ENCODE results near the gene UBE2D3.

Gene UBE2D3

DNA sequence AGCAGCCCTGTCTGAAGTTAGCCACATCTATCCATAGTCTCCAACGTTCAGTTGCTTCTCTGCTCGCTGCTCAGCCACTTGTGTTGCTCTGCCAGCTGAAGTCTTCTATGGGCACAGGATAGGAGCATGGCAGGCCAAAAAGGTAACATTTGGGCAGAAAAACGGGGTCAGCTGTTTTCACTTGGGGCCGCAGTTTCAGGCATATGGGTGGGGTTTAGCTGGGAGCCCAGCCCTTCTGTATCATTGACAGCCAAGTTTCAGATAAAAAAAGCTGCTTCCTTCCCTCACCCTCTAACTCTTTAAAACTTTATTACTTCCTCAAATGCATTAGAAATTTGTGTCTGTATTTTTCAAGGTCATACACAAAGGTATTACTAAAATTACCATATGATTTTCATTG lies 48.1 kb downstream of the UBE2D3 start:
- no peak for DNase-seq (ENCODE audit: low spot score)
- in situ Hi-C loops (cut with MboI; ENCODE audit: low pct_unique_long_range_greater_than_20kb, low sequenced_read_pairs, unreplicated experiment) = no loop called here
- TF ChIP-seq, protein P1, sequence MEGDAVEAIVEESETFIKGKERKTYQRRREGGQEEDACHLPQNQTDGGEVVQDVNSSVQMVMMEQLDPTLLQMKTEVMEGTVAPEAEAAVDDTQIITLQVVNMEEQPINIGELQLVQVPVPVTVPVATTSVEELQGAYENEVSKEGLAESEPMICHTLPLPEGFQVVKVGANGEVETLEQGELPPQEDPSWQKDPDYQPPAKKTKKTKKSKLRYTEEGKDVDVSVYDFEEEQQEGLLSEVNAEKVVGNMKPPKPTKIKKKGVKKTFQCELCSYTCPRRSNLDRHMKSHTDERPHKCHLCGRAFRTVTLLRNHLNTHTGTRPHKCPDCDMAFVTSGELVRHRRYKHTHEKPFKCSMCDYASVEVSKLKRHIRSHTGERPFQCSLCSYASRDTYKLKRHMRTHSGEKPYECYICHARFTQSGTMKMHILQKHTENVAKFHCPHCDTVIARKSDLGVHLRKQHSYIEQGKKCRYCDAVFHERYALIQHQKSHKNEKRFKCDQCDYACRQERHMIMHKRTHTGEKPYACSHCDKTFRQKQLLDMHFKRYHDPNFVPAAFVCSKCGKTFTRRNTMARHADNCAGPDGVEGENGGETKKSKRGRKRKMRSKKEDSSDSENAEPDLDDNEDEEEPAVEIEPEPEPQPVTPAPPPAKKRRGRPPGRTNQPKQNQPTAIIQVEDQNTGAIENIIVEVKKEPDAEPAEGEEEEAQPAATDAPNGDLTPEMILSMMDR (IDR thresholded peaks at IDR 0.05; ENCODE audit: extremely low read depth, insufficient read depth, missing control alignments) = no peak

DNA sequence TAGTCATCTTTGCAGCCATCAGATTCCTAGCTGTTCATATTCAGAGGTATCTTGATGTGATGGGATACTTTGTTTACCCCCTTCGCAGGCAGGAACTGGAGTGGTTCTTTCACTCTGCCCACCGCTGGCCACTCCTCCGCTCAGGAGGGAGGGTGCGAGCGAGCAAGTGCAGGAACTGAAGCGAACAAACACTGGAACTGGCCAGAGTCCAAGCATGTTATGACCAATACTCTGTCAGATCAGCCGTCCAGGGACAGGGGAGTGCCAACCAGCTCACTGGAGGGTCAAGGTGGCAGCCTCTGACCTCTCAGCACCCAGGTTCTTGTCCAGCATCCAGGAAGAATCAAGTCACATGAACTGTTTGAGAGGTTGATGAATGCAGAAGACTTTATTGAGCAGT lies 48.6 kb downstream of the UBE2D3 start:
- no peak for DNase-seq (ENCODE audit: low spot score)
- in situ Hi-C loops (cut with MboI; ENCODE audit: low pct_unique_long_range_greater_than_20kb, low sequenced_read_pairs, unreplicated experiment) = no loop called here
- TF ChIP-seq, protein P1 (IDR thresholded peaks at IDR 0.05; ENCODE audit: extremely low read depth, insufficient read depth, missing control alignments) = no peak

DNA sequence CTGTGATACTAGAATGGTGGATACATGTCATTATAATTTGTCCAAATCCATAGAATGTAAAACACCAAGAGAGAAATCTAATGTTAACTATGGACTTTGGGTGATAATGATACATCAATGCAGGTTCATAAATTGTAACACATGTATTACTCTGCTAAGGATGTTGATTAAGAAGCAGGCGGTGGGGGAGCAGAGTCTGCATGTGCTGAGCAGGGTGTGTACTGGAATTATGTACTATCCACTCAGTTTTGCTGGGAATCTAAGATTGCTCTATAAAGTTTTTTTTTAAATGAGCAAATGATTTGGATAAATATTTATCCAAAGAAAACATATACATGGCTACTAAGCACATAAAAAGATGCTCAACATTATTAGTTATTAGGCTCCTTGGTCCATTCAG lies 51.5 kb downstream of the UBE2D3 start:
- TF ChIP-seq, protein P1 (IDR thresholded peaks at IDR 0.05; ENCODE audit: extremely low read depth, insufficient read depth, missing control alignments) = no peak

DNA sequence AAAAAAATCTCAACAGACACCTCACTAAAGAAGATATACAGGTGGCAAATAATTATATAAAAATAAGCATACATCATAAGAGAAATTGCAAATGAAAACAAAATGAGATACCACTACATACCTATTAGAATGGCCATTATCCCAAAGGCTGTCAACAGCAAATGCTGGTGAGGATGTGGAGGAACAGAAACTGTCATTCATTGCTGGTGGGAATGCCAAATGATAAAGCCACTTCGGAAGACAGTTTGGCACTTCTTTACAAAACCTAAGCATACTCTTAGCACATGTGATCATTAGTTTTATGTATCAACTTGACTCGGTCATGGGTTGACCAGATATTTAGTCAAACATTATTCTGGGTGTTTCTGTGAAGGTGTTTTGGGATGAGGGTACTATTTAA lies 53.1 kb downstream of the UBE2D3 start:
- TF ChIP-seq, protein P1 (IDR thresholded peaks at IDR 0.05; ENCODE audit: extremely low read depth, insufficient read depth, missing control alignments) = no peak
- in situ Hi-C loops (cut with MboI; ENCODE audit: low pct_unique_long_range_greater_than_20kb, low sequenced_read_pairs, unreplicated experiment) = no loop called here
- no peak for DNase-seq (ENCODE audit: low spot score)

More for the DNA sequence above, 51.5 kb downstream of the UBE2D3 start:
- in situ Hi-C loops (cut with MboI; ENCODE audit: low pct_unique_long_range_greater_than_20kb, low sequenced_read_pairs, unreplicated experiment) = no loop called here
- no peak for DNase-seq (ENCODE audit: low spot score)

DNA sequence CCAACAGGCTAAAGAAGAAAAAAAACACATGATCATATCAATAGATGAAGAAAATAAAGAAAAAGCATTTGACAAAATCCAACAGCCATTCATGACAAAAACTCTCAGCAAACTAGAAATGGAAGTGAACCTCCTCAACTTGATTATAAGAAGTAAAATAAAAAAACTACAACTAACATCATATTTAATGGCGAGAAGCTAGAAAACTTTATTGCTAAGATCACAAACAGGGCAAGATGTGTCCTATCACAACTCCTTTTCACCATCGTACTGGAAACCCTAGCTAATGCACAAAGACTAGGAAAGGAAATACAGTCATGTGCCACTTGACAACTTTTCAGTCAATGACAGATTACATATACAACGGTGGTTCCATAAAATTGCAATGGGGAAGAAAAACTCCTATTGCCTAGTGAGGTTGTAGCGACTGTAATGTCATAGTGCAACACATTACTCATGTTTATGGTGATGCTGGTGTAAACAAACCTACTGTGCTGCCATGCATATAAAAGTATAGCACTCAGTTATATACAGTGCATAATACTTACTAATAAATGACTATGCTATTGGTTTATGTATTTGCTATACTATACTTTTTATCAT lies 54.5 kb downstream of the UBE2D3 start:
- TF ChIP-seq, protein P1 (IDR thresholded peaks at IDR 0.05; ENCODE audit: extremely low read depth, insufficient read depth, missing control alignments) = no peak
- DNase-seq (ENCODE audit: low spot score) = no peak
- in situ Hi-C loops (cut with MboI; ENCODE audit: low pct_unique_long_range_greater_than_20kb, low sequenced_read_pairs, unreplicated experiment) = no loop called here

DNA sequence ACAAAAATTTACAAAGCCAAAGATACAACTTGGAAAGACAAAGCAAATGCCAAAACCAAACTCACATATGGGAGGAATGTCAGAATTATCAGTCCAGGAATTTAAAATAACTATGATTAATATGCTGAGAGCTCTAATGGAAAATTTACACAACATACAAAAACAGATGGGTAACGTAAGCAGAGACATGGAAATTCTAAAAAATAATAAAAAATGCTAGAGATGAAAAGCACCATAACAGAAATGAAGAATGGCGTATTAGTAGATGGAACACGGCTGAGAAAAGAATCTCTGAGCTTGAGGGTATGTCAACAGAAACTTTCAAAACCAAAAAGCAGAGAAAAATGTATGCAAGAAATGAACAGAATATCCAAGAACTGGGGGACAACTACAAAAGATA lies 62.5 kb downstream of the UBE2D3 start:
- TF ChIP-seq, protein P1 (IDR thresholded peaks at IDR 0.05; ENCODE audit: extremely low read depth, insufficient read depth, missing control alignments) = no peak
- DNase-seq (ENCODE audit: low spot score) = no peak
- in situ Hi-C loops (cut with MboI; ENCODE audit: low pct_unique_long_range_greater_than_20kb, low sequenced_read_pairs, unreplicated experiment) = no loop called here
